BLaER1 treated with 17β-estradiol and CSF1 and Interleukin-3, amounts not matched to agents 10 nM and 100 nM (cell line): ENCODE measurements around the gene UBE2U.
A peak's percentile ranks its signal among the peaks of the same experiment; 100 is the strongest.
"Not testable (repeated sequence)": the region's sequence is repeated elsewhere in the genome, so short reads cannot be mapped to it uniquely, and the experiment has no call there.

ENCODE experiments used
- H3K27ac ChIP-seq, 11 experiments: shearing (Covaris generic); formaldehyde crosslinking; 2 replicates each; pipeline ENCODE4 v1.8.1; 2022
- H3K27me3 ChIP-seq, 11 experiments: shearing (Covaris generic); formaldehyde crosslinking; 2 replicates each; pipeline ENCODE4 v1.8.1; 2022
- H3K36me3 ChIP-seq, 11 experiments: shearing (Covaris generic); formaldehyde crosslinking; 2 replicates each; pipeline ENCODE4 v1.8.1; 2022
- H3K4me1 ChIP-seq, 10 experiments: shearing (Covaris generic); formaldehyde crosslinking; 2 replicates each; pipeline ENCODE4 v1.8.1; 2022
- H3K4me2 ChIP-seq, 11 experiments: shearing (Covaris generic); formaldehyde crosslinking; 2 replicates each; pipeline ENCODE4 v1.8.1; 2022
- H3K4me3 ChIP-seq, 10 experiments: shearing (Covaris generic); formaldehyde crosslinking; 2 replicates each; pipeline ENCODE4 v1.8.1; 2022
- H3K9ac ChIP-seq, 11 experiments: shearing (Covaris generic); formaldehyde crosslinking; 2 replicates each; pipeline ENCODE4 v1.8.1; 2022
- H3K9me3 ChIP-seq, 11 experiments: shearing (Covaris generic); formaldehyde crosslinking; replicated peaks in 1 of 11; 2 replicates each; pipeline ENCODE4 v1.8.1; 2022
- H4K20me1 ChIP-seq, 11 experiments: shearing (Covaris generic); formaldehyde crosslinking; 2 replicates each; pipeline ENCODE4 v1.8.1; 2022
- Cebpa-rat ChIP-seq, 11 experiments: shearing (Covaris generic); IDR thresholded peaks; 2 replicates each; pipeline ENCODE4 v1.8.1; 2022

UBE2U gene

GRCh38 chr1:64228167-64228957 is 24.9 kb downstream of the UBE2U start:
- Histone ChIP-seq H4K20me1 (no peaks in the 10 kb centered on the region), H3K9me3 (peaks cover 0 to 11% (median 0%) of the 10 kb centered on the region in 11 experiments; a peak in 2 of 22 replicates), H3K36me3 (no peaks in the 10 kb centered on the region), H3K27ac (no peak overlapping the region), H3K4me3 (no peak overlapping the region), H3K9ac (no peak overlapping the region), H3K27me3 (no peaks in the 10 kb centered on the region), H3K4me2 (no peak overlapping the region; a peak in 1 of 22 replicates), H3K4me1 (peaks cover 18 to 45% (median 27%) of the 10 kb centered on the region in 10 experiments)
- TF ChIP-seq Cebpa-rat (IDR thresholded peaks at IDR 0.05) = no peak

GRCh38 chr1:64229307-64229706 is 25.9 kb downstream of the UBE2U start:
- Histone ChIP-seq H3K4me1 (peaks cover 18 to 36% (median 22%) of the 10 kb centered on the region in 10 experiments), H3K4me2 (peak overlapping the region in 9 of 11 experiments; percentile 9 to 46 (median 29); a peak in 10 of 22 replicates), H3K36me3 (no peaks in the 10 kb centered on the region), H3K9me3 (peaks cover 0 to 11% (median 0%) of the 10 kb centered on the region in 11 experiments; a peak in 2 of 22 replicates), H3K9ac (no peak overlapping the region), H3K27ac (peak overlapping the region in 4 of 11 experiments; percentile 22 to 72 (median 46); a peak in 4 of 22 replicates), H4K20me1 (no peaks in the 10 kb centered on the region), H3K4me3 (no peak overlapping the region), H3K27me3 (no peaks in the 10 kb centered on the region)
- TF ChIP-seq Cebpa-rat (IDR thresholded peaks at IDR 0.05) = no peak

GRCh38 chr1:64231153-64231552 is 27.7 kb downstream of the UBE2U start:
- H3K4me1 ChIP-seq = peaks cover 17 to 32% (median 22%) of the 10 kb centered on the region in 10 experiments
- peak overlapping the region; percentile 19 to 67 (median 50); a peak in 21 of 22 replicates for H3K4me2 ChIP-seq
- no peak overlapping the region for H3K4me3 ChIP-seq
- no peaks in the 10 kb centered on the region for H3K27me3 ChIP-seq
- no peak for TF ChIP-seq Cebpa-rat (IDR thresholded peaks at IDR 0.05)
- no peaks in the 10 kb centered on the region for H3K36me3 ChIP-seq
- peak overlapping the region; percentile 24 to 79 (median 70); a peak in 20 of 22 replicates for H3K27ac ChIP-seq
- peaks cover 0 to 11% (median 0%) of the 10 kb centered on the region in 11 experiments; a peak in 2 of 22 replicates for H3K9me3 ChIP-seq
- H4K20me1 ChIP-seq = no peaks in the 10 kb centered on the region
- H3K9ac ChIP-seq = peak overlapping the region in 3 of 11 experiments; percentile 2 to 48 (median 41); a peak in 2 of 22 replicates

GRCh38 chr1:64231654-64232053 is 28.2 kb downstream of the UBE2U start:
- H3K27ac ChIP-seq = peak overlapping the region in 9 of 11 experiments; percentile 53 to 79 (median 72); a peak in 15 of 22 replicates
- peaks cover 0 to 11% (median 0%) of the 10 kb centered on the region in 11 experiments; a peak in 2 of 22 replicates for H3K9me3 ChIP-seq
- H4K20me1 ChIP-seq = no peaks in the 10 kb centered on the region
- H3K4me1 ChIP-seq = peaks cover 17 to 32% (median 22%) of the 10 kb centered on the region in 10 experiments
- H3K9ac ChIP-seq = no peak overlapping the region
- H3K4me3 ChIP-seq = no peak overlapping the region
- H3K27me3 ChIP-seq = no peaks in the 10 kb centered on the region
- no peaks in the 10 kb centered on the region for H3K36me3 ChIP-seq
- TF ChIP-seq Cebpa-rat (IDR thresholded peaks at IDR 0.05) = no peak
- peak overlapping the region in 9 of 11 experiments; percentile 11 to 67 (median 50); a peak in 13 of 22 replicates for H3K4me2 ChIP-seq

GRCh38 chr1:64234714-64235113 is 31.3 kb downstream of the UBE2U start:
- H3K9ac ChIP-seq = no peak overlapping the region
- no peak overlapping the region for H3K4me2 ChIP-seq
- TF ChIP-seq Cebpa-rat (IDR thresholded peaks at IDR 0.05) = no peak
- H3K36me3 ChIP-seq = no peaks in the 10 kb centered on the region
- H4K20me1 ChIP-seq = no peaks in the 10 kb centered on the region
- no peak overlapping the region for H3K4me3 ChIP-seq
- H3K27me3 ChIP-seq = no peaks in the 10 kb centered on the region
- H3K4me1 ChIP-seq = peaks cover 15 to 33% (median 18%) of the 10 kb centered on the region in 10 experiments
- no peak overlapping the region for H3K27ac ChIP-seq
- 0 out of 22 replicates have a peak, but pooled peaks cover 0 to 5% (median 0%) of the 10 kb centered on the region in 11 experiments for H3K9me3 ChIP-seq

- H3K36me3 ChIP-seq = no peaks in the 10 kb centered on the region
- TF ChIP-seq Cebpa-rat (IDR thresholded peaks at IDR 0.05) = no peak
- H3K27me3 ChIP-seq = no peaks in the 10 kb centered on the region
- H4K20me1 ChIP-seq = no peaks in the 10 kb centered on the region
- peaks cover 14 to 29% (median 17%) of the 10 kb centered on the region in 10 experiments for H3K4me1 ChIP-seq
- H3K4me3 ChIP-seq = no peak overlapping the region
- H3K9me3 ChIP-seq = 0 out of 22 replicates have a peak, but pooled peaks cover 0 to under 1% (median 0%) of the 10 kb centered on the region in 11 experiments
- H3K9ac ChIP-seq = no peak overlapping the region
- no peak overlapping the region for H3K4me2 ChIP-seq
- no peak overlapping the region for H3K27ac ChIP-seq
These were observed 31.8 kb downstream of the UBE2U start for GRCh38 chr1:64235181-64235580.

GRCh38 chr1:64235910-64236309 is 32.5 kb downstream of the UBE2U start:
- peaks cover 8 to 27% (median 14%) of the 10 kb centered on the region in 10 experiments for H3K4me1 ChIP-seq
- no peaks in the 10 kb centered on the region for H4K20me1 ChIP-seq
- no peak overlapping the region for H3K4me2 ChIP-seq
- H3K9ac ChIP-seq = no peak overlapping the region
- H3K36me3 ChIP-seq = no peaks in the 10 kb centered on the region
- H3K27ac ChIP-seq = no peak overlapping the region
- H3K27me3 ChIP-seq = no peaks in the 10 kb centered on the region
- no peak for TF ChIP-seq Cebpa-rat (IDR thresholded peaks at IDR 0.05)
- no peaks in the 10 kb centered on the region for H3K9me3 ChIP-seq
- no peak overlapping the region for H3K4me3 ChIP-seq

- H3K36me3 ChIP-seq = no peaks in the 10 kb centered on the region
- H3K27ac ChIP-seq = no peak overlapping the region
- no peak overlapping the region for H3K4me3 ChIP-seq
- peaks cover 2 to 25% (median 10%) of the 10 kb centered on the region in 10 experiments; a peak in 18 of 20 replicates for H3K4me1 ChIP-seq
- H3K9me3 ChIP-seq = no peaks in the 10 kb centered on the region
- H3K27me3 ChIP-seq = no peaks in the 10 kb centered on the region
- H4K20me1 ChIP-seq = no peaks in the 10 kb centered on the region
- H3K4me2 ChIP-seq = 0 out of 22 replicates have a peak overlapping the region, but pooled peaks of 1 of the 11 experiments have one; percentile 14
- TF ChIP-seq Cebpa-rat (IDR thresholded peaks at IDR 0.05) = no peak
- no peak overlapping the region for H3K9ac ChIP-seq
These were observed 33.1 kb downstream of the UBE2U start for GRCh38 chr1:64236541-64236954.

GRCh38 chr1:64239519-64239918 is 36.1 kb downstream of the UBE2U start:
- not testable (repeated sequence) for H3K36me3 ChIP-seq, H4K20me1 ChIP-seq, H3K27ac ChIP-seq, H3K9ac ChIP-seq, H3K4me3 ChIP-seq, H3K4me2 ChIP-seq, H3K27me3 ChIP-seq, H3K9me3 ChIP-seq
- peaks cover 8 to 43% (median 15%) of the 10 kb centered on the region in 10 experiments for H3K4me1 ChIP-seq
